Measurements from ENCODE around the gene FMN2. TPM values are rescaled to one million over a fixed set of nuclear protein-coding genes. Genes with fewer than 3 reads are reported as not detected.

The FMN2 gene
- total and polyA plus RNA-seq, 7 experiments from 2014 or later = not detected

DNA sequence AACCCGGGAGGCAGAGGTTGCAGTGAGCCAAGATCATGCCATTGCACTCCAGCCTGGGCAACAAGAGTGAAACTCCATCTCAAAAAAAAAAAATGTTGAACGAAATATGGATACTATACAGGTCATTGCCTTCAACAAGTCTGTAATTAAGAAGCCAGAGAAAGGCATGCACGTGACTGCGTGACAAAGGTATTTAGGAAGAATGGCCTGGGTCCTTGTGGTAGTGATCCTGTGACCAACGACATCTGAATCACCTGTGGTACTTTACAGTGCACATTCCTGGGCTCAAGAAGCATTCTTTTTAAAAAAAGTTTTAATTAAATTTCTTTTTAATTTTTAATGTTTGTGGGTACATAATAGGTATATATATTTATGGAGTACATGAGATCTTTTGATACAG, 405.3 kb downstream of the FMN2 start:
- H3K4me1 Mint-ChIP-seq = peaks cover 0 to 4% (median 0%) of the 10 kb centered on the region in 7 donors
- peaks cover 0 to 3% (median 0%) of the 10 kb centered on the region in 5 donors for H3K36me3 Mint-ChIP-seq
- no peak overlapping the region for H3K27ac Mint-ChIP-seq
- peaks cover 0 to 8% (median 3%) of the 10 kb centered on the region in 11 donors for H3K9me3 Mint-ChIP-seq
- no peak overlapping the region for H3K27ac ChIP-seq (ENCODE audit: low read depth, low read length)
- no peaks in the 10 kb centered on the region for H3K36me3 ChIP-seq (ENCODE audit: control insufficient read depth in 2 of 3, insufficient read depth in 3 of 3, low read length in 3 of 3)
- H3K27me3 Mint-ChIP-seq = peaks cover 0 to 5% (median 0%) of the 10 kb centered on the region in 5 donors
- H3K9me3 ChIP-seq (ENCODE audit: control insufficient read depth in 2 of 3, low read length in 3 of 3) = no peaks in the 10 kb centered on the region
- no peaks in the 10 kb centered on the region for H3K4me1 ChIP-seq (ENCODE audit: control insufficient read depth in 2 of 2, insufficient read depth in 2 of 2, low read length in 2 of 2)
- intact Hi-C loops (cut with micrococcal nuclease) = no loop called here
- POLR2A ChIA-PET = no interaction called here
- no peaks in the 10 kb centered on the region for H3K27me3 ChIP-seq (ENCODE audit: control insufficient read depth in 2 of 2, insufficient read depth in 2 of 2, low read length in 2 of 2)
- CTCF ChIA-PET = no interaction called here
- H3K4me3 ChIP-seq (ENCODE audit: low read length) = no peak overlapping the region
- DNase-seq = no peak
- ATAC-seq = no peak
- no peak overlapping the region for H3K4me3 Mint-ChIP-seq

DNA sequence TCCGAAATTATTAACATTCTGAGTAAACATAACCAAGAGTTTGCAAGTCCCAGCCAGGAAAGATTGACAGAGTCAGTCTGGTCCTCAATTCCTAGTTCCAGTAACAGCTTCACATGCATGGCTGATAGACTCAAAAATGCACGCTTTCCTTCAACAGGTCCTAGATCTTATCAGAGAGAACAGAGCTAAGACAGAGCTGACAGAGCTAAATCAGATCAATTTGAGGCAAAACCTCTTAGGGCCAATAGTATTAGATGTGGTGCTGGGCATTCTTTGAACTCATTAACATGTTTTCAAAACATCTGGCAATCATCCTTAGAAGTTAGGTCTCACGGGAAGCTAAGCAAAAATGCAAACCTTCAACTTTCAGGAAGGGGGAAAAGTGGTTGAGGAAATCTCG, 406.2 kb downstream of the FMN2 start:
- Mint-ChIP-seq H3K9me3 (peaks cover 0 to 8% (median 2%) of the 10 kb centered on the region in 11 donors), H3K27me3 (no peaks in the 10 kb centered on the region), H3K4me3 (no peak overlapping the region), H3K27ac (no peak overlapping the region), H3K4me1 (peaks cover 0 to 2% (median 0%) of the 10 kb centered on the region in 7 donors), H3K36me3 (peaks cover 0 to 1% (median 0%) of the 10 kb centered on the region in 5 donors)
- no peaks in the 10 kb centered on the region for H3K9me3 ChIP-seq (ENCODE audit: control insufficient read depth in 2 of 3, low read length in 3 of 3)
- DNase-seq (no peak), ATAC-seq (no peak)
- no peaks in the 10 kb centered on the region for H3K27me3 ChIP-seq (ENCODE audit: control insufficient read depth in 2 of 2, insufficient read depth in 2 of 2, low read length in 2 of 2)
- H3K27ac ChIP-seq (ENCODE audit: low read depth, low read length) = no peak overlapping the region
- H3K4me3 ChIP-seq (ENCODE audit: low read length) = no peak overlapping the region
- ChIA-PET CTCF (no interaction called here), POLR2A (no interaction called here)
- no peaks in the 10 kb centered on the region for H3K36me3 ChIP-seq (ENCODE audit: control insufficient read depth in 2 of 3, insufficient read depth in 3 of 3, low read length in 3 of 3)
- intact Hi-C loops (cut with micrococcal nuclease) = no loop called here
- H3K4me1 ChIP-seq (ENCODE audit: control insufficient read depth in 2 of 2, insufficient read depth in 2 of 2, low read length in 2 of 2) = no peaks in the 10 kb centered on the region

DNA sequence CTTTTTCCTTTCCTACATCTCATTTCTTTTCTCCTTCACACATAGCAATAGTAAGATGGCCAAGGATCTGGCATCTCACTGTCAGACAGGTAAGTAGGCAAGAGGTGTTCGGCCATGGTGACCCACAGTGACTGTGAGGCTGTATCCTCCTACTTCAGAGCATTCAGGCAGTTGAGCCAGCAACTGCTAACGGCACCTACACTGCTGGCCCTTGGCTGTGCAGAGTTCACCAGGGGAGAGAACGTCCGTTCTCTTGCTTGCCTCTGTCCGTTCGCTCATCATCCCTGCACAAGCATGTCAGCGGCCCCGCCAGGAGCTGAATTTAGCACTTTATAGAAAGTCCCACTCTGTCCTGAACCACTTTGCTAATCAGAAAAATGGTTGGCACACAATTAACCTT, 406.7 kb downstream of the FMN2 start:
- CTCF ChIA-PET = no interaction called here
- Histone ChIP-seq H3K9me3 (ENCODE audit: control insufficient read depth in 2 of 3, low read length in 3 of 3) (no peaks in the 10 kb centered on the region), H3K36me3 (ENCODE audit: control insufficient read depth in 2 of 3, insufficient read depth in 3 of 3, low read length in 3 of 3) (no peaks in the 10 kb centered on the region), H3K27me3 (ENCODE audit: control insufficient read depth in 2 of 2, insufficient read depth in 2 of 2, low read length in 2 of 2) (no peaks in the 10 kb centered on the region), H3K27ac (ENCODE audit: low read depth, low read length) (no peak overlapping the region), H3K4me3 (ENCODE audit: low read length) (no peak overlapping the region), H3K4me1 (ENCODE audit: control insufficient read depth in 2 of 2, insufficient read depth in 2 of 2, low read length in 2 of 2) (no peaks in the 10 kb centered on the region)
- H3K27ac Mint-ChIP-seq = no peak overlapping the region
- DNase-seq (no peak), ATAC-seq (no peak)
- H3K4me1 Mint-ChIP-seq = peaks cover 0 to 2% (median 0%) of the 10 kb centered on the region in 7 donors
- POLR2A ChIA-PET = no interaction called here
- H3K9me3 Mint-ChIP-seq = peaks cover 0 to 8% (median 2%) of the 10 kb centered on the region in 11 donors
- no peak overlapping the region for H3K4me3 Mint-ChIP-seq
- intact Hi-C loops (cut with micrococcal nuclease) = no loop called here
- H3K36me3 Mint-ChIP-seq = peaks cover 0 to 1% (median 0%) of the 10 kb centered on the region in 5 donors
- H3K27me3 Mint-ChIP-seq = no peaks in the 10 kb centered on the region

DNA sequence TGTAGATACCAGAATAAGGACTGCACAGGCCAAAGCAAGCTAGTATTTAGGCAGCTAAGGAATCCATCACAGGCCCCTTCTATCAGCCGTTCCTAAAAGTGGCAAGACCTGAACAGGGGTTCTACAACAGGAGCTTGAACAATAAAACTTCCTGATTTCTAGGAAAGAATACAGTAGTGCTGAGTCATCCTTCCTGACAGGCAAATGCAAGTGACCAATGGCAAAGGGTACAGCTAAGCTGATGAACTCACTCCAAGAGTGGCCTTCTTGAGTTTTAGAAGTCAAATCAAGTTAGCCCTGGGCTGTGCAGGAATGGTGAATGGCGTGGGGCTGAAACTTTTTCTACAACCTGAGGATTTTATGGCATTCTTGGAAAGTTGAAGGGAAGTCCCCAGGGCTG, 407.3 kb downstream of the FMN2 start:
- H3K4me1 Mint-ChIP-seq = no peaks in the 10 kb centered on the region
- Histone ChIP-seq H3K36me3 (ENCODE audit: control insufficient read depth in 2 of 3, insufficient read depth in 3 of 3, low read length in 3 of 3) (no peaks in the 10 kb centered on the region), H3K27me3 (ENCODE audit: control insufficient read depth in 2 of 2, insufficient read depth in 2 of 2, low read length in 2 of 2) (no peaks in the 10 kb centered on the region), H3K27ac (ENCODE audit: low read depth, low read length) (no peak overlapping the region), H3K4me3 (ENCODE audit: low read length) (no peak overlapping the region), H3K9me3 (ENCODE audit: control insufficient read depth in 2 of 3, low read length in 3 of 3) (no peaks in the 10 kb centered on the region), H3K4me1 (ENCODE audit: control insufficient read depth in 2 of 2, insufficient read depth in 2 of 2, low read length in 2 of 2) (no peaks in the 10 kb centered on the region)
- peaks cover 0 to 8% (median 2%) of the 10 kb centered on the region in 11 donors for H3K9me3 Mint-ChIP-seq
- CTCF ChIA-PET = interaction anchor here (0.6 kb wide), 1 partner anchor 867 kb away, joined by 3 read pairs; no protein-coding TSS in a partner anchor
- intact Hi-C loops (cut with micrococcal nuclease) = no loop called here
- H3K36me3 Mint-ChIP-seq = peaks cover 0 to 1% (median 0%) of the 10 kb centered on the region in 5 donors
- POLR2A ChIA-PET = no interaction called here
- ATAC-seq (no peak), DNase-seq (no peak)
- no peak overlapping the region for H3K4me3 Mint-ChIP-seq
- no peak overlapping the region for H3K27ac Mint-ChIP-seq
- no peaks in the 10 kb centered on the region for H3K27me3 Mint-ChIP-seq

DNA sequence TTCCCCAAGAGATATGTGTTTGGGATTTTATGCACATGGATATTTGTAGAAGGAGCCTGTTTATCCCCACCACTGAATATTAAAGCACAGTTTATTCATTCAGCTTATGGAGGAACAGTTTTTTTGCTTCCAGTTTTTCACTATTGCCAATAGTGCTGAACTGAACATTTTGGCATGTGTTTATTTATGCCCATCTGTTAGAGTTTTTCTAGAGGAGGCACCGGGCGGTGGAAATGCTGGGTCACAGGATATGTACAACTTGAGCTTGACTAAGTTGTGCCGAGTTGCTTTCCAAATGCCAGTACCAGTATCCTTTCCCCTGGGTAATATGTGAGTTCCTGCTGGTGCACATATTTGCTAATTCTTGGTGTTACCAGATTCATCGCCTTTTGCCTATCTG, 409.0 kb downstream of the FMN2 start:
- Histone ChIP-seq H3K27me3 (ENCODE audit: control insufficient read depth in 2 of 2, insufficient read depth in 2 of 2, low read length in 2 of 2) (no peaks in the 10 kb centered on the region), H3K9me3 (ENCODE audit: control insufficient read depth in 2 of 3, low read length in 3 of 3) (no peaks in the 10 kb centered on the region), H3K36me3 (ENCODE audit: control insufficient read depth in 2 of 3, insufficient read depth in 3 of 3, low read length in 3 of 3) (no peaks in the 10 kb centered on the region), H3K4me3 (ENCODE audit: low read length) (no peak overlapping the region), H3K27ac (ENCODE audit: low read depth, low read length) (no peak overlapping the region), H3K4me1 (ENCODE audit: control insufficient read depth in 2 of 2, insufficient read depth in 2 of 2, low read length in 2 of 2) (no peaks in the 10 kb centered on the region)
- H3K27ac Mint-ChIP-seq = no peak overlapping the region
- ChIA-PET POLR2A (no interaction called here), CTCF (no interaction called here)
- no peak overlapping the region for H3K4me3 Mint-ChIP-seq
- no peaks in the 10 kb centered on the region for H3K27me3 Mint-ChIP-seq
- DNase-seq (no peak), ATAC-seq (no peak)
- no peaks in the 10 kb centered on the region for H3K4me1 Mint-ChIP-seq
- peaks cover 0 to 1% (median 0%) of the 10 kb centered on the region in 5 donors for H3K36me3 Mint-ChIP-seq
- H3K9me3 Mint-ChIP-seq = peaks cover 0 to 8% (median 3%) of the 10 kb centered on the region in 11 donors
- intact Hi-C loops (cut with micrococcal nuclease) = no loop called here

DNA sequence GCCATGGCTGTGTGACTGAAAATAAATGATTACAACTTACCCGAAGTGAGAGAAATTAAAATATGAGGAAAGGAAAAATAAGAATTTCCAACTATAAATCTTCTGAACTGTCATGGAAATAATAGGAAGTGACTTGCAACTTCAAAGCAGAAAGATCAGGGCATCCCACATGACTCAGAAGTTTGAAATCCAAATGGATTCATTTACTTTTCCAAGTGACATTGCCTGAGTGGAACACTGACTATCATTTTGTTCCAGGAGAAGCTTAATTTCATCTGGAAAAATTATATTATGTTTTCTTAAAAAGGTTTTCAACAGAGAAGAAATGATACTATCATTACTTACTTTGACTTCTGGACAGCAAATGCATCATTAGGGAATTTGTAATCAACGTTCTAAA, 409.4 kb downstream of the FMN2 start:
- ChIA-PET CTCF (no interaction called here), POLR2A (no interaction called here)
- Histone ChIP-seq H3K27me3 (ENCODE audit: control insufficient read depth in 2 of 2, insufficient read depth in 2 of 2, low read length in 2 of 2) (no peaks in the 10 kb centered on the region), H3K36me3 (ENCODE audit: control insufficient read depth in 2 of 3, insufficient read depth in 3 of 3, low read length in 3 of 3) (no peaks in the 10 kb centered on the region), H3K27ac (ENCODE audit: low read depth, low read length) (no peak overlapping the region), H3K4me1 (ENCODE audit: control insufficient read depth in 2 of 2, insufficient read depth in 2 of 2, low read length in 2 of 2) (no peaks in the 10 kb centered on the region), H3K4me3 (ENCODE audit: low read length) (no peak overlapping the region), H3K9me3 (ENCODE audit: control insufficient read depth in 2 of 3, low read length in 3 of 3) (no peaks in the 10 kb centered on the region)
- Mint-ChIP-seq H3K9me3 (peaks cover 0 to 8% (median 3%) of the 10 kb centered on the region in 11 donors), H3K4me1 (no peaks in the 10 kb centered on the region), H3K36me3 (peaks cover 0 to 1% (median 0%) of the 10 kb centered on the region in 5 donors), H3K27ac (no peak overlapping the region), H3K27me3 (no peaks in the 10 kb centered on the region), H3K4me3 (no peak overlapping the region)
- no peak for ATAC-seq
- intact Hi-C loops (cut with micrococcal nuclease) = no loop called here
- DNase-seq = no peak

DNA sequence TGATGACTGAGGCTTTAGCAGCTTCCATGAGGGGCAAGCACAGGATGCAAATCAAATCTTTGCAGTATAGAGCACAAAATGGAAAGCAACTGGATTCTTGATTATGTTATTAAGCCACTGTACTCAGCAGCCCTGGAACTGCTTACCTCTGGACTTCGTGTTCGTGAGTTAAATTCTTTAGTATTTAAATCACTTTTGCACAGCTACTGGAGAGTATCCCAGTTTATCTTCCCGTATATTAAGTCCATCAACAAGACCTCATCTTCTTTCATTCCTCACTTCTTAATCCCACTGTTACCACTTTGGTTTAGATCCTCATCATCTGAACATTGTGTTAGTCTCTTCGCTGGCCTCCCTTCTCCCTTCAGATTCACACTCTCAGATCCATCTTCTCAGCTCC, 411.4 kb downstream of the FMN2 start:
- no peaks in the 10 kb centered on the region for H3K9me3 ChIP-seq (ENCODE audit: control insufficient read depth in 2 of 3, low read length in 3 of 3)
- no peak overlapping the region for H3K27ac ChIP-seq (ENCODE audit: low read depth, low read length)
- no peak overlapping the region for H3K27ac Mint-ChIP-seq
- no peaks in the 10 kb centered on the region for H3K4me1 ChIP-seq (ENCODE audit: control insufficient read depth in 2 of 2, insufficient read depth in 2 of 2, low read length in 2 of 2)
- POLR2A ChIA-PET = no interaction called here
- no peak for DNase-seq
- no peak overlapping the region for H3K4me3 ChIP-seq (ENCODE audit: low read length)
- peaks cover 0 to 2% (median 0%) of the 10 kb centered on the region in 7 donors for H3K4me1 Mint-ChIP-seq
- CTCF ChIA-PET = no interaction called here
- intact Hi-C loops (cut with micrococcal nuclease) = no loop called here
- H3K4me3 Mint-ChIP-seq = no peak overlapping the region
- H3K36me3 Mint-ChIP-seq = no peaks in the 10 kb centered on the region
- peaks cover 0 to 7% (median 0%) of the 10 kb centered on the region in 5 donors for H3K27me3 Mint-ChIP-seq
- H3K27me3 ChIP-seq (ENCODE audit: control insufficient read depth in 2 of 2, insufficient read depth in 2 of 2, low read length in 2 of 2) = no peaks in the 10 kb centered on the region
- no peaks in the 10 kb centered on the region for H3K36me3 ChIP-seq (ENCODE audit: control insufficient read depth in 2 of 3, insufficient read depth in 3 of 3, low read length in 3 of 3)
- ATAC-seq = no peak
- peaks cover 0 to 6% (median 0%) of the 10 kb centered on the region in 11 donors for H3K9me3 Mint-ChIP-seq

All from naive thymus-derived CD4-positive, alpha-beta T cell (primary cell).